Effector memory CD4-positive, alpha-beta T cell (primary cell): ENCODE results near the gene PSG6.
"Not testable (repeated sequence)": the region's sequence is repeated elsewhere in the genome, so short reads cannot be mapped to it uniquely, and the experiment has no call there.

Experiments
- DNase-seq, 3 donors: peaks; one replicate each; pipeline ENCODE4 v3.0.0-alpha.2; 2020
- H3K27ac ChIP-seq: 2 replicates; pipeline ENCODE4 v1.7.0; 2013; ENCODE audit warnings: mild to moderate bottlenecking, low read length, moderate library complexity; ENCODE audit not compliant: insufficient read depth, poor library complexity, severe bottlenecking
- H3K27me3 ChIP-seq: replicated peaks from 2 replicates; pipeline ENCODE4 v1.7.0; 2013; ENCODE audit warnings: mild to moderate bottlenecking, low read length; ENCODE audit not compliant: insufficient read depth, control insufficient read depth, poor library complexity, severe bottlenecking
- H3K36me3 ChIP-seq: 2 replicates; pipeline ENCODE4 v1.7.0; 2013; ENCODE audit warnings: mild to moderate bottlenecking, low read length, moderate library complexity; ENCODE audit not compliant: control insufficient read depth, insufficient read depth
- H3K4me1 ChIP-seq: 2 replicates; pipeline ENCODE4 v1.7.0; 2013; ENCODE audit warnings: low read length, mild to moderate bottlenecking; ENCODE audit not compliant: control insufficient read depth, insufficient read depth, poor library complexity, severe bottlenecking
- H3K4me3 ChIP-seq: 2 replicates; pipeline ENCODE4 v1.7.0; 2013; ENCODE audit warnings: low read length, low read depth, mild to moderate bottlenecking; ENCODE audit not compliant: insufficient read depth, poor library complexity, severe bottlenecking
- H3K9me3 ChIP-seq: 2 replicates; pipeline ENCODE4 v1.7.0; 2013; ENCODE audit warnings: mild to moderate bottlenecking, low read length, moderate library complexity; ENCODE audit not compliant: control insufficient read depth

The PSG6 gene

DNA sequence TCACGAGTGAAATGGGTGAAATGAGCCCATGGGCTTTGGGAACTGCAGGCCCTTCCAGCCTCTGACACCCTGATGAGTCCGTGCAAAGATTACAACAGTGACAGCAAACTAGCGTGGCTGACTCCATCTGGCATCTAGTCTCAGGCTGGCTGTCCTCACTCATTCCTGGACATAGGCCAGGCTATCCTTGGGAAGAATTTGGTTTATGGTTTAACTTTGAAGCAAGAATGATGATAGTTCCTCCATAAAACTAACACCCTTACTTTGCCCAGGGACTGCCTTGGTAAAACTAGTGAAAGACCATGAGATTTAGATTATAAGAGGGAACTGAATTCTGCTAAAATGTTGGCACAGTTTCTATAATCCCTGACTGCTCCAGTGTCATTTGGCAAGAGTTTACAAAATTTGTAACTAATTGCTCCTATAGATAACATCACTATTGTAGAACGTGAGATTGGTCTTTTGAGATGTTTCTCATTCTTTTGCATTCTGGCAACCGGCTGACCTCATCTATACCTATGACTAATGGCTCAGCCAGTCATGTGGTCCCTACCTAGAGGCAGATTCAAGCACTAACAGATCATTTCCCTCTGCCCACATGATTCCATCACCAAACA lies 14.9 kb upstream of the PSG6 start:
- H3K9me3 ChIP-seq, DNase-seq, H3K27me3 ChIP-seq, H3K4me1 ChIP-seq, H3K27ac ChIP-seq, H3K36me3 ChIP-seq, H3K4me3 ChIP-seq: not testable (repeated sequence)

DNA sequence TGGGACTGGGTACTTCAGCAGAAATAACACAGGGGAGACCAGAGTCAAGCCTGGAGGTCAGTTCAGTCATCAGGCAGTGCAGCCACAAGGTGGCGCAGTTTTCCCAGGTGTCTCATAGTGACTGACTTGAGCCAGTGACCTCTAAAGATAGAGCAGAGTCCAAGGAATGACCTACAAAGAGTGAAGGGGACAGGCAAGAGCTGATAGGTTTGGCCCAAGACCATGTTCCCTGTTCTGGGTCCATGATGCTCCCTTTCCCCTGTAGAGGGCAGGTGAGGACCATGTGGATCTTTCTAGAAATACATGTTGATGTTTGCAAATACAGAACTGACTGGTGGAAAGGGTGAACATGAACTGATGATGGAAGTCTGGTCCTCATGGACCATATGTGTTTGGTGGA lies 12.5 kb upstream of the PSG6 start:
- not testable (repeated sequence) for H3K9me3 ChIP-seq, H3K4me1 ChIP-seq, H3K27me3 ChIP-seq, DNase-seq, H3K36me3 ChIP-seq, H3K4me3 ChIP-seq, H3K27ac ChIP-seq

DNA sequence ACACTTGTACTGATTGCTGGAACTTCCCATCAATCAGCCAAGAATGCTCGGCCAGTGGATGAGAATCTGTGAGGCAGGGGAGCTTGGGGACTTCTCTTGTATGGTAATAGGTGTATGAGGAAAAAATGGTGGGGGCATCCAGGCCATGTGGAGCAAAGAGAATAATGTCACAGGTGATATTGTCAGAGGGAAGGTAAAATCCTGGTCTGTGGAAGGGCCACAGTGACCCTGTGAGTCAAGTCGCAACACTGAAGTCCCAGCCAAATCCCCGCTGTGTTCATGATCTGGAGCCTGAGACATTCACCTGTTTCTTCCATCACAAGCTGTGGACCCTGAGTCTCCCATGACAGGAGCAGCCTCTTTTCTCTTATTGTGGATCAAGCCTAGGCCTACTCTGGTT lies 11.2 kb upstream of the PSG6 start:
- Histone ChIP-seq H3K4me1 (no peaks in the 10 kb centered on the region), H3K9me3 (no peaks in the 10 kb centered on the region), H3K4me3 (no peak overlapping the region), H3K36me3 (no peaks in the 10 kb centered on the region), H3K27ac (no peak overlapping the region), H3K27me3 (no peaks in the 10 kb centered on the region)
- DNase-seq = no peak

DNA sequence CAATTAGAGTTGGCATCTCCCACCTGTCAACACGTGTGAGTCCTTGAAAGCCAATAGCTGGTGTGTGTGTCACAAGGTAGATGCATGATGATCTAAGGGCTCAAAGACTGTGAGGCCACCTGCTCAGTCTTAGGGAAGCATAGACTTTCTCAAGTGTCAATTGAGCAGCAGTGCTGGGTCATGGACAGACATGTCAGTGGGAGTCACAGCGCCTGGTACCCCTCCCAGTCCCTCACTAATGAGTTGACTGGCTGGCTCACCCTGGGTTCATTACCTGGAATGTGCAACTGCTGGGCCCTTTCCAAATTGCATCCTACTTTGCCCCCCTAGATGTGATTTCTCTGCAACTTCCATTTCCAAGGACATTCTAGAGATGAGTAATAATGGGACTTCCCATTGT lies 9.1 kb upstream of the PSG6 start:
- Histone ChIP-seq H3K27ac (no peak overlapping the region), H3K9me3 (no peaks in the 10 kb centered on the region), H3K36me3 (no peaks in the 10 kb centered on the region), H3K27me3 (no peaks in the 10 kb centered on the region), H3K4me3 (no peak overlapping the region), H3K4me1 (no peaks in the 10 kb centered on the region)
- no peak for DNase-seq

DNA sequence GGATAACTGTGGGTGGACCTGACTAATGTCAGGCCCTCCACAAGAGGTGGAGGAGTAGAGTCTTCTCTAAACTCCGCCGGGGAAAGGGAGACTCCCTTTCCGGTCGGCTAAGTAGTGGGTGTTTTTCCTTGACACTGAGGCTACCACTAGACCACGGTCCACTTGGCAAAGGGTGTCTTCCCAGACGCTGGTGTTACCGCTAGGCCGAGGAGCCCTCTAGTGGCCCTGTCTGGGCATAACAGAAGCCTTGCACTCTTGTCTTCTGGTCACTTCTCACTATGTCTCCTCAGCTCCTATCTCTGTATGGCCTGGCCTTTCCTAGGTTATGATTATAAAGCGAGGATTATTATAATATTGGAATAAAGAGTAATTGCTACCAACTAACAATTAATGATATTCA lies 5.4 kb upstream of the PSG6 start:
- not testable (repeated sequence) for H3K4me3 ChIP-seq, H3K4me1 ChIP-seq, DNase-seq, H3K36me3 ChIP-seq, H3K9me3 ChIP-seq, H3K27me3 ChIP-seq, H3K27ac ChIP-seq

DNA sequence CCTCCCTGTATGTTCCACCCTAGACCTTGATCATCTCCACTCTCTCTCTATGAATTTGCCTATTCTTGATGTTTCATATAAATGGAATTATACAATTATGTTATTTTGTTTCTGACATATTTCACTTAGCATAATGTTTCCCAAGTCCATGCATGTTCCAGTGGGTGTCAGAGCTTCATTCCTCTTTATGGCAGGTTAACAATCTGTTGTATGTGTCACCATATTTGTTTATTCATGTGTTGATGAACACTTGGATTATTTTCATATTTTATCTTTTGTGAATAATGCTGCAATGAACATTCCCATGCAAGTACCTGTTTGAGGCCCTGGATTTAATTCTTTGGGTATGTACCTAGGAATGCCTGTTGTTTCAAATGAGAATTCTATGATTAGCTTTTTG lies 3.3 kb upstream of the PSG6 start:
- not testable (repeated sequence) for DNase-seq, H3K27me3 ChIP-seq, H3K4me1 ChIP-seq, H3K4me3 ChIP-seq, H3K27ac ChIP-seq, H3K36me3 ChIP-seq, H3K9me3 ChIP-seq

DNA sequence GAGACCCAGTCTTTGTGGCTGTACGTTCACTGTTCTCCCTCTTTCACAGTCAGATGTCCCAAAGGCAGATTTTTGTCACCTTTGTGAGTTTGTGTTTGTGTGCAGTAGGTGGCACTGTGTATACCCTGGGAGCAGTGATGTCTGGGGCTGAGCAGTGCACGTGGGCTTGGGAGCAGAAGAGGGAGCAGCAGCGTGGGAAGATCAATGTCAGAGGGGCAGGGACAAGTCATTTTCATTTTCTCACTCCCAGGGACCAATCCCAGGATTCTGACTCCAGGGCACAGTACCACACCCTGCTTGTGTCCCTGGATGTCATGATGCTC lies 2.0 kb upstream of the PSG6 start:
- Histone ChIP-seq H3K9me3 (no peaks in the 10 kb centered on the region), H3K4me3 (no peak overlapping the region), H3K4me1 (no peaks in the 10 kb centered on the region), H3K27ac (no peak overlapping the region), H3K36me3 (no peaks in the 10 kb centered on the region), H3K27me3 (no peaks in the 10 kb centered on the region)
- no peak for DNase-seq

DNA sequence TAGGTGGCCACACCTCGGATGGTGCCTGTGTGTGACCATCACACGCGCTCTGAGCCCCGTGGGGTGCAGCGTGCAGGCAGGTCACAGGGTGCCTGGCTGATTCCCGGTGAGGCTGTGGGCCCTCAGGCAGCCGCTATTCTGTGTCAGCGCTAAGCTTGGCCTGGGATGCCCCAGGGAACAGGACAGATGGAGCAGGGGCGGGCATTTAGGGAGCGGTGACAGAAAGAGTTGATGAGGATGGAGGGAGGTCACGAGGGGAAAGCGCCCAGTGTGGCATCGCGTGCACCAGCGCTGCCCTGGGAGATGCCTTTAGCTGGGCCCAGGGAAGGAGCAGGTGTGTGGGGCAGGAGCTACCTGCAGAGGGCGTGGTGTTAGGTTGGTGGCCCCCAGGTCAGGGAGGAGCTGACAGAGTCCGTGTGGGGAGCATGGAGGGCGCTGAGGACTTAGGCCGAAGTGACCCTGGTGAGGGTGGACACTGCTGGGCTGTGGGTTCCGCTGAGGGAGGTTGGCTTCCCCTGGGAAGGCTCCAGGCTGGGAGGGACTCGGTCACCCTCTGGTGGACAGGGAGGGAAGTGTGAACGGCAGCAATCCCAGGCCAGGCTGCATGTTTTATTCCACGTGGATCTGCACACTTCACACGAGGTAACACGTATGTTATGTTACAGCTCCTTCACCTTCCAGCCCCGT lies 1.5 kb upstream of the PSG6 start:
- not testable (repeated sequence) for DNase-seq, H3K4me3 ChIP-seq, H3K9me3 ChIP-seq, H3K27me3 ChIP-seq, H3K27ac ChIP-seq, H3K4me1 ChIP-seq, H3K36me3 ChIP-seq

DNA sequence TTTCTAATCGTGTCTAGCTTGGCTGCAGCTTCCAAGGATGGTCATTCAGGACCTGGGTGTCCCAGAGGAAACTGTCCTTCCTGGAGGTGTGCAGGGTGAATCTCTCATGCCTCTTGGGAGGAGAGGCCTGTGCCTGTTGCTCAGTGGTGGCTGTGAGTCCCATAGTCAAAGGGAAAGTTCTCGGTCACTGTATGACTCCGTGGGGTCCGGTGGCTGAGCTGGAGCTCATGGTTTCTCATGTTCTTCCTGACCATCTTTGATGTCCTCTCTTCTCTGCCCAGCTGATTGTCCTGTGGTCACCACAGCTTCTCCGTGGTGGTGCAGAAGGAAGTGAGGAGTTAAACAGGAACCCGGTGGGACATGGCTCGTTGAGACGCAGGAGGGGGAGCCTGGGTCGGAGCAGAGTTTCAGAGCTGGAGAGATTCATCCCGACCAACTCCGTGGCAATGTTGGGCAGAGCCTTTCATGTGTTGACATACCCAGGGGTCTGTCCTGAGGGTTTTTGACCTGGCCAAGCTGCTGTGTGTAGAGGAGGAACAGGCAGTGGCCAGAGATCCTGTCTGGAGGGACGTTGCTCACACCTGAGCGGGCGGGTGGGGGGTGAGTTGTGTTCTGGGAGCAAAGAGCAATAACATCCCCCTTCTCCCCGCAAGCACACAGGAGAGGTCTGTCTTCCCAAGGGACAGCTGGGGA lies 829 bp upstream of the PSG6 start:
- H3K27me3 ChIP-seq, H3K4me3 ChIP-seq, DNase-seq, H3K4me1 ChIP-seq, H3K36me3 ChIP-seq, H3K27ac ChIP-seq, H3K9me3 ChIP-seq: not testable (repeated sequence)

DNA sequence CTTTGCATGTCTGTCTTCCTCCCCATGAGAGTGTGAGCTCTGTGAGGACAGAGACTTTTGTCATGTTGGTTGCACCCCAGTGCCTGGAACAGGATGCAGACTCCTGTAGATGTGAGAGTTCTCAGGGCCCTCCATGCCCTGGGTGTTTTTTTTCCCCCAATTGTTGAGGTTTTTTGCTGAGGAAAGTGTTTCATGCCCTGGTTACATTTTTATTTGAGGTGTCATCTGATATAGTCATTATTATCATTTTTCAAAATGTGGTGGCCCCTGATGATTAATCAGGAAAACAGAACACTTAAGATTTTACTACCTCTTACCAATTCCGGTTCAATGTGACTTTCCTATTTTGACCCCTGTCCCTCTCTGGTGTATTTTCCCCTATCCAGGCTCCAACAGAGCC lies 763 bp downstream of the PSG6 start:
- H3K36me3 ChIP-seq, DNase-seq, H3K9me3 ChIP-seq, H3K27ac ChIP-seq, H3K4me3 ChIP-seq, H3K4me1 ChIP-seq, H3K27me3 ChIP-seq: not testable (repeated sequence)
